Effector CD4-positive, alpha-beta T cell (primary cell): Measurements from ENCODE around the gene RBM33.

ENCODE experiments used
- DNase-seq: peaks from one replicate; pipeline ENCODE4 v3.0.0-alpha.2; 2020

RBM33 gene

DNA sequence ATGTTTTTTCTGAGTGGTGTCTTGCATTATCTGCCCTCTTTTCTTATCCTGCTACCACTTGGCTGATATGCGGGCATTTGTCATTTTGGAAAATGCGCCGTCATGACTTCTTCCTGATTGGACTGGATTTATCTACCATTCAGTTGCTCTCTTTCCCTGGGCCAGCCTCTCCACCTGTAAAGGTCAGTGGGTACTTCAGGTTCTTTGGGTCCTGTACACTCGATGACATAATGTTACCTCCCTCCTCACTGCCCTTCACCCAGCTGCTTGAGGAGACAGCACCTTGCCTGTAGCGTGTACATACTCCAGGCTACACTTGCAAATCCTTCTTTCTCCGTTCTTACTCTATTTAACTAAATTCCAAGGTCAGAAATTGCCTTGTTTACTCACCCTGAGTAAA lies 83.7 kb downstream of the RBM33 start:
- no peak for DNase-seq

DNA sequence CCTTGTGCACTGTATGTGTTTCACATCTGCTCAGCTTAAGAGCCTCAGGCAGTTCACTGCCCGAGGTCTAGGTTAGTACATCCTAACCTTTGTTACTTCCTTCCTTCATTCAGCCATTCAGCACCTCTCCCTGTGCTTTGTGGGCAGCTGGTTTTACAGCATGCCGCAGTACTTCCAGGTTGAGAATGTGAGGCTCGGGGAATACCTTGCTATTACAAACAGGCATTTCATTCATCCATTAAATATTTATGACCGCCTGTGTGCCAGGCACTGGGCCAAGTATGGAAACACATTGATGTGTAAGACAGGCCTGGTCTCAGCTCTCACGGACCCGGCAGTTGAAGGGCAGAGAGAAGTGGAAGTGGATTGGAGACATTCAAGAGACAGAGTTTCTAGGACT lies 85.4 kb downstream of the RBM33 start:
- DNase-seq, result no peak

GRCh38 chr7:155731380-155731779 lies 86.9 kb downstream of the RBM33 start:
- no peak for DNase-seq

- no peak for DNase-seq
Observed at GRCh38 chr7:155731871-155732270, 87.4 kb downstream of the RBM33 start.

DNA sequence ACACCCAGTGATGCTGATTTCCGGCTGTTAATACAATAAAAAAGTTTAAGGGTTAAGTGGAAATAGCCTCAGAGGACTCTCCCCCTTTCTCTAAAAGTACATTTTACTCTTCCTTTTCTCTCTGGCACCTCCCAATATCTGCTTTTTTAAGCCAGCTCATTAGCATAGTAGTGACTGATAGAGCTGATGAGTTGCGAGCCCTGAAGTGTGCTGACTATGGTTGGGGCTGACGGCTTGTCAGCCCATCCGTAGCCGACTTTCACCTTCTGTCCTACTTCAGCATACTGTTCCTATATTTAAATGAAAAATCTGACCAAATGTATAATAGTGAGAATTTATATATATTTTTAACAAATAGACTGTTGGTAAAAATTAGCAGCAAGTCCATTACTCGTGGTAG lies 87.8 kb downstream of the RBM33 start:
- no peak for DNase-seq

DNA sequence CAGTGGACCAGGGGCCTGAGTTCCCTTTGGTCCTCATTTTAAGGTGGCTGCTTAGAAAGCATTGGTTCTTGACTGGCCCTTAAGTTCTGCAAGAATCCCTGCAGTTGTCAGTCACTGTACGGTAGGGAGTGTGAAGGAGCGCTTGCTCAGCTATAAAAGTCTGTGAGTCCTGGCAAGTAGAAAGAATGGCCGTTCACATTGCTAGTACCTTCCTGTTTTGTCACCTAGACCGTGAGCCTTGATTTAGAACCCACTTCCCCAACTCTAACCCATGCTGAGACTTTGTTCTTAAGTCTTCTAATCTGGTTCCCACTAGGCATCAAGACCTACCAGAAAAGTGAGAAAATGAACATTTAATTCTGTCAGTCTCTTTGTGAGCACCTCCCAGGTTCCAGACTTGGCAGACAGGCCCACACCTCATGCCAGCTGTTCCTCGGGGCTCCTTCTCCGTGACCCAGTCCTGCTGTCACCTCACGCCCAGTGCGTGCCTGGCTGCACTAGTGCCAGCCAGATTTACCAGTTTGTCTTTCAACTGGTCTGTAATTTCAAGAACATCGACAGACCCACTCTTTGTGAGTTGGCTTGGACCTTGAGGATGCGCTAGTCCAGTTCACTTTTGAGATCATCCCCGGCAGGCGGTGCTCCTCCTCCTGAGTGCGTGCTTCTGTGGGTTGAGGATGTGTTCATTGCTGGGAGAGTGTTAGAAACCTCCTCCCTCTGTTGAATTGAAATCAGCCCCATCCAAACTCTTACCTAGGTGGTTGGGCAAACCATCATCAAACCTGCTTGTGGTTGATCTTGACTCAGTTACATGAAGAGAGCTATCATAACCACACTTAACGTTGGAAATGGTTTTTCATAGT lies 89.4 kb downstream of the RBM33 start:
- DNase-seq, result no peak

- no peak for DNase-seq
Observed at GRCh38 chr7:155734445-155734809, 90.0 kb downstream of the RBM33 start.

DNA sequence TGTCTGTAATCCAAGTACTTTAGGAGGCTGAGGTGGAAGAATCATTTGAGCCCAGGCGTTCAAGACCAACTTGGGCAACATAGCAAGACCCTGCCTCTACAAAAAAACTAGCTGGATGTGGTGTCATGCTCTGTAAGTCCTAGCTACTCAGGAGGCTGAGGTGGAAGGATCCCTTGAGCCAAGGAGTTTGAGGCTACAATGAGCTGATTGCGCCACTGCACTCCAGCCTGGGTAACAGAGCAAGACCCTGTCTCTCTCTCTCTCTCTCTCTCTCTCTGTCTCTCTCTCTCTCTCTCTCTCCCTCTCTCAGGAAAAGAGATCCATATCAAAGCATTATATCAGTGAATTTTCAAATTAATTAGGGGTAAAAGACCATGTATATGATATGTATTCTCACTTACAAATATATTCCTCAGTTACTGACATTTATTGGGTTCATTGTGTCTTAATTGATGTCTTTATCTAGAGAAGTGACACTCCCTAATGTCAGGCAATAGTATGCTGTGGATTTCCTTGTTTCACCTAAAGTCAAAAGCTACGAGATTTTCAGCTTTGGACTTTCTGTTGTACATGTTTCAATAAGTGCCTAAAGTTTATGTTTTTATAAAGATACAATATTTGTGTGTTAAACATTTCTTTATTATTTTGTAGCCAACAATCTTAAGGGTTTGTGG lies 91.1 kb downstream of the RBM33 start:
- no peak for DNase-seq

DNA sequence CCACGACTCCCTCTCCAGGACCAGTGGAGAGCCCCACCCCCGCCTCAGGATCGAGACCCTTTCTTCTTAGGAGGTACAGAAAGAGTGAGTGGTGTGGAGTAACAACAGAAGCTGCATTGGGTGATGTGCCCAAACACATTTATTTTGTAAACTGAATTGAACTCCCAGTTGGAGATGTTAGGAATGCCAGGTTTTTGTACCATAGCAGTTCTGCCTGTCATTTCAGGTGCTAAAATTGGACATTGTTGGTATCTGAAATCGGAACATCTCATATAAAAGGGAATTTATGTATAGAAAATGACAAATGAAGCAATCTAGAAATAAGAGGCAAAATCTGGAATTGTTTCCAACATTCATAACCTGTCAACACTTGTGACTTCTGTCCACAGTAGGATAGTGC lies 93.1 kb downstream of the RBM33 start:
- no peak for DNase-seq

DNA sequence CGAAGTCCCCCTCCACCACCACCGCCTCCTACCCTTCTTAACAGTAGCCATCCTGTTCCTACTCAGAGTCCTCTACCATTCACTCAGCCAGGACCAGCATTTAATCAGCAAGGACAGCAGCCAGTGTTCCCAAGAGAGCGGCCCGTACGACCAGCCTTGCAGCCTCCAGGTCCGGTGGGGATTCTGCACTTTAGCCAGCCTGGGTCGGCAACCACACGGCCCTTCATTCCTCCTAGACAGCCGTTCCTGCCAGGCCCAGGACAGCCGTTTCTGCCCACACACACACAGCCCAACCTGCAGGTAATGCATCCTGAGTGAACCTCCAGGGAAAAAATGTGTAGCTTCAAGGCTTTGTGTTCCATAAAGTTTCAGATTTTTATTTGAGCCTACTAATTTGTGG lies 93.6 kb downstream of the RBM33 start:
- no peak for DNase-seq

- peak; percentile 53 for DNase-seq
Observed at GRCh38 chr7:155738652-155739537, 94.4 kb downstream of the RBM33 start.

- DNase-seq, result no peak
Observed at GRCh38 chr7:155739538-155740143, 95.2 kb downstream of the RBM33 start.

DNA sequence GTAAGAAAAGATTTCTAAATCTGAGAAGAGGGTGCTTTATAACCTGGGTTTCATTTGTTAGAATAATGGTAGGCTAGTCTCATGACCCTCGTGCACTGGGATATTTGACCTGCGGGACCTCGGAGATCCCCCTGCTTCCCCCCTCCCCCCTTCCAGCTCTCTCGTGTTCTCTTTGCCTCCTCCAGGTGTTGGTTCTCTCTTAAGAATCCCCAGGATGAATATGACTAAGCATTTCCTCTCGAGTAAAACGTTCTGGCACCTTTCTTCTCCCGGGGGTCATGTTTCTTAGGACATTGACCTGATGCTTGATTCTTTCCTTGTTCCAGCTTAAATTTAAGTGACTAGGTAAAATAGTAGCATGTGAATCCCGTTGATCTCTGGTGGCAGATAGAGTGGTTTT lies 96.6 kb downstream of the RBM33 start:
- DNase-seq, result no peak

DNA sequence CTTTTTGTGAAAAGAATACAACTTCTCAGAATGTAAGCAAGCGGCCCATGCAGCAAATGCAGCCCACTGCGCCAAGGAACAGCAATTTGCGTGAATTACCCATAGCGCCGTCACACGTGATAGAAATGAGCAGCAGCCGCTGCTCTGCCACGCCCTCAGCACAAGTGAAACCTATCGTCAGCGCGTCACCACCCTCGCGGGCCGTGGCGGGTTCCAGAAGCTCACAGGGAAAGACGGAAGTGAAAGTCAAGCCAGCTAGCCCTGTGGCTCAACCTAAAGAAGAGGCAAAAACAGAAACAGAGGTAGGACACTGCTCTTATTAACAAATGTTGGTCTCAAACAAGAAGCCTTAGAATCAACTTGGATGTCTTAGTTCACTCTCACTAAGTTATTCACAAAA lies 97.3 kb downstream of the RBM33 start:
- no peak for DNase-seq

DNA sequence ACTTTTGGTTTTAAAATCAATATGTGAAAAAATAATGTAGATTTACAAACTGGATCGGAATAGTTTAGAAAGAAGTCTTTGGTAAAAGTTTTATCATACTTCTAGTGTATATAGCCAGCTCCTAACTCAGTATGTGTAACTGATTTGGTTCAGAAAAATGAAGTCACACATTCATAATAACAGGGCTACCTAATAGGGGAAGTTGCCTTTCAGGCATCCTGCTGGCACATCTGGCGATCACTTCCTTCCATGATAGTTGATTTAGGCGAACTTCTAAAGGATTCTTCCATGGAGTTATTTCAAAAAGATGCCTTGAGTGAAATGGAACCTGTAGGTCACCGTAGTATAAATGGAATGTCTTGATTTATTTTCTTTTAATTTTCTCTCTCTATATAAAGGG lies 98.7 kb downstream of the RBM33 start:
- DNase-seq, result no peak

- no peak for DNase-seq
Observed at GRCh38 chr7:155744971-155745683, 100.7 kb downstream of the RBM33 start.

DNA sequence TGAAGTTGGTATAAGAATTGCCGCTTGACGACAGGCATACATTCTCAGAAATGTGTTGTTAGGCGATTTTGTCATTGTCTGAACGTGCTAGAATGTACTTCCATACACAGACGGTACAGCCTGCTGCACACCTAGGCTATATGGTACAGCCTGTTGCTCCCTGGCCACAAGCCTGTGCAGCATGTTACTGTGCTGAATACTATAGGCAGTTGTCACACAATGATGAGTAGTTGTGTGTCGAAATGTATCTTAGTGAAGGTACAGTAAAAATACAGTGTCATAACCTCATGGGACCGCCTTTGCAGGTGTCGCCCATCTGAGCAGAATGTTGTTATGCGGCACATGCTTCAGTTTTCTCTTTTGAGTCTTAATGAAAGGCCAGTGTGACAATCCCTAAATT lies 101.3 kb downstream of the RBM33 start:
- DNase-seq, result no peak

GRCh38 chr7:155746188-155746587 lies 101.7 kb downstream of the RBM33 start:
- no peak for DNase-seq

DNA sequence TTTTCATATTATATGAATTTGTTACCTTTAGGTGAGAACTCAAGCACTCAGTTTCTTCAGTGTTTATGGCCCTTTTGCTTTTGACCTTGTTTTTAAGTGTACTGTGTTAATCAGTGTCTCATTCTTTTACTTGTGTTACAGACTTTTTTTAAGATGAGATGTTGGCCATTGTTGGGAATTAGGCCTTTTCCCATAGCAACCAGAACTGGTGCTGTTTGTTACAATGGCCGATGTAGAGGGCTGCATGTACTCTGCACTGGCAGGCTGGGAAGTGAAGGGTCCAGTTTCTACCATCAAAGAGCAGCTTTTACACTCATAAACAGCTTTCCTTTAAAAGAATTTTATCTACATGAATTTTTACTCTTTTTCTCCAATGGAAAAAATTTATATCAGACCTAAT lies 102.7 kb downstream of the RBM33 start:
- no peak for DNase-seq

- DNase-seq, result no peak
Observed at GRCh38 chr7:155749578-155749977, 105.1 kb downstream of the RBM33 start.

DNA sequence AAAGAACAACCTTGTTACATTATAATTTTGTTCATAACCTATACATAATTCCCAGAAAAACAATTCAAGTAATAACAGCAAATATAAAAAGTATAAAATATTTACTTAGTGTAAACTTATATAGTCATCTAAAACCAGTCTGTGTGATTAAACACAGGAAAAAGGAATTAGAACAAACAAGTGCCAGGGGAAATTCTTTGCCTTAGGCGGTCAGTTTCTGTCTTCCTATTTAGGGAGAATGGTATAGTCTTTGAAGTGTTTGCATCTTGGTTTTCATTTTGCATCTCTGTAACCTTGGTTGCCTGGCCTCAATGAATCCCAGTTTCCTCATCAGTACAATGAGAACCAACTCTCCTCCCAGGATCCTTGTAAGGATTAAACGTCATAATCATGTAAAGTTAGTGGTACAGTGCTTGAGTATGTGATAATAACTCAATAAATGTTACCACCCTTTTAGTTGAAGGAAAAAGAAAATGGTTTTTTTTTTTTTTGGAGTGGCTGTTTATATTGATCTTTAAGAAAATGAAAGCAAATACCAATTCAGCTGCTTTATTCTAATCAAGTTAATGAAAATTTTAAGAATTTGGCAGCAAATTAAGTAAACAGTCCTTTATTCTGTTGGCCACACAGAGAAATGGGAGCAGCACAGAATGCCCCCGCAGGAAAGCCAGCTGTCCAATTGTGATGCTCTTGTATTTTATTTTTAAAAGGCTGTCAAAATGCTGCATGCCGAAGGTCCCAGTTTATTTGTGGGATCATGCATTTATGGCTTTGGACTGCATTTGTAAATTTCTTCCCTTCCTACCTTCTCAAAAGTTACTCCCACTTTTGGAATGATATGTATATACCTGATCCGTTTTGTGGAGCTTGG lies 106.0 kb downstream of the RBM33 start:
- DNase-seq, result no peak
